SK-N-SH treated with all-trans-retinoic acid at 6 μM for 48 hours (cell line): ENCODE results near the gene CYP4A22.

ENCODE experiments used
- ZFP30 ChIP-seq: fragments of 450-650 bp; formaldehyde crosslinking; IDR thresholded peaks from 2 replicates; pipeline ENCODE4 v1.5.0; 2022; ENCODE audit warnings: mild to moderate bottlenecking, moderate library complexity
- ZNF565 ChIP-seq: fragments of 450-650 bp; formaldehyde crosslinking; conservative IDR thresholded peaks from 2 replicates; pipeline ENCODE4 v1.5.0; 2020; ENCODE audit warnings: low read depth, mild to moderate bottlenecking, moderate library complexity

GRCh38 chr1:47190857-47191256 lies 53.6 kb downstream of the CYP4A22 start:
- TF ChIP-seq ZFP30 (CRISPR knock-in tag) (no peak), ZNF565 (CRISPR knock-in tag) (no peak)
